LNCaP clone FGC (cell line): ENCODE measurements around the gene ARHGEF16.

Experiments
- DNase-seq: peaks from one replicate; pipeline ENCODE4 v3.0.0-alpha.2; 2011; ENCODE audit warnings: low read depth
- H3K4me3 ChIP-seq: 2 replicates; pipeline ENCODE4 v1.5.1; 2011; ENCODE audit warnings: mild to moderate bottlenecking, low read depth, low read length, control low read depth
- CTCF ChIP-seq: IDR thresholded peaks from 2 replicates; pipeline ENCODE4 v1.5.1; 2012; ENCODE audit warnings: mild to moderate bottlenecking; ENCODE audit not compliant: control insufficient read depth, insufficient read depth; ENCODE audit errors: extremely low read depth

The ARHGEF16 gene

GRCh38 chr1:3464649-3465025, 10.2 kb downstream of the ARHGEF16 start:
- no peak for TF ChIP-seq CTCF
- no peak overlapping the region for H3K4me3 ChIP-seq
- DNase-seq = no peak

GRCh38 chr1:3465091-3465934, 10.8 kb downstream of the ARHGEF16 start:
- H3K4me3 ChIP-seq = no peak overlapping the region
- DNase-seq = no peak
- TF ChIP-seq CTCF = no peak

GRCh38 chr1:3465935-3466321, 11.5 kb downstream of the ARHGEF16 start:
- no peak for TF ChIP-seq CTCF
- DNase-seq = no peak
- no peak overlapping the region for H3K4me3 ChIP-seq

- no peak overlapping the region for H3K4me3 ChIP-seq
- no peak for TF ChIP-seq CTCF
- DNase-seq = no peak
These were observed 12.1 kb downstream of the ARHGEF16 start for GRCh38 chr1:3466366-3467075.

- no peak for DNase-seq
- TF ChIP-seq CTCF = no peak
- H3K4me3 ChIP-seq = no peak overlapping the region
These were observed 12.9 kb downstream of the ARHGEF16 start for GRCh38 chr1:3467096-3468036.

- H3K4me3 ChIP-seq = no peak overlapping the region
- no peak for DNase-seq
- TF ChIP-seq CTCF = no peak
These were observed 14.0 kb downstream of the ARHGEF16 start for GRCh38 chr1:3468236-3469103.
